Liver (tissue), 3 donors: ENCODE data around the gene DNASE2B.

Source experiments
- GABPA ChIP-seq, 2 donors: IDR thresholded peaks in 1 of 2; conservative IDR thresholded peaks in 1 of 2; 2 replicates each; pipeline ENCODE4 v1.6.1; 2016; ENCODE audit warnings: antibody characterized with exemption in 2 of 2, mild to moderate bottlenecking in 1 of 2, moderate library complexity in 1 of 2
- HNF4A ChIP-seq, 2 donors: conservative IDR thresholded peaks; 2 replicates each; pipeline ENCODE4 v1.6.1; 2016; ENCODE audit warnings: antibody characterized with exemption in 2 of 2, mild to moderate bottlenecking in 2 of 2
- JUND ChIP-seq, 2 donors: IDR thresholded peaks; 2 replicates each; pipeline ENCODE4 v1.6.1; 2016; ENCODE audit warnings: antibody characterized with exemption in 2 of 2
- NR2F2 ChIP-seq: IDR thresholded peaks from 2 replicates; pipeline ENCODE4 v1.6.1; 2016; ENCODE audit warnings: antibody characterized with exemption
- RAD21 ChIP-seq, 2 donors: IDR thresholded peaks; 2 replicates each; pipeline ENCODE4 v1.6.1; 2016; ENCODE audit warnings: antibody characterized with exemption in 2 of 2, mild to moderate bottlenecking in 2 of 2
- TAF1 ChIP-seq: conservative IDR thresholded peaks from 2 replicates; pipeline ENCODE4 v1.6.1; 2016; ENCODE audit warnings: antibody characterized with exemption, mild to moderate bottlenecking
- ZBTB33 ChIP-seq: IDR thresholded peaks from 2 replicates; pipeline ENCODE4 v1.6.1; 2016; ENCODE audit warnings: antibody characterized with exemption
- TF ChIP-seq, protein P1 (sequence below): fragments of 150-350 bp; IDR thresholded peaks from 2 replicates; pipeline ENCODE4 v1.5.1; 2017; ENCODE audit warnings: improper control_type of control experiment, low read depth, low read length; ENCODE audit not compliant: missing input control
- donor health status: healthy.
- donor health status: healthy.

- TF ChIP-seq, protein P1, sequence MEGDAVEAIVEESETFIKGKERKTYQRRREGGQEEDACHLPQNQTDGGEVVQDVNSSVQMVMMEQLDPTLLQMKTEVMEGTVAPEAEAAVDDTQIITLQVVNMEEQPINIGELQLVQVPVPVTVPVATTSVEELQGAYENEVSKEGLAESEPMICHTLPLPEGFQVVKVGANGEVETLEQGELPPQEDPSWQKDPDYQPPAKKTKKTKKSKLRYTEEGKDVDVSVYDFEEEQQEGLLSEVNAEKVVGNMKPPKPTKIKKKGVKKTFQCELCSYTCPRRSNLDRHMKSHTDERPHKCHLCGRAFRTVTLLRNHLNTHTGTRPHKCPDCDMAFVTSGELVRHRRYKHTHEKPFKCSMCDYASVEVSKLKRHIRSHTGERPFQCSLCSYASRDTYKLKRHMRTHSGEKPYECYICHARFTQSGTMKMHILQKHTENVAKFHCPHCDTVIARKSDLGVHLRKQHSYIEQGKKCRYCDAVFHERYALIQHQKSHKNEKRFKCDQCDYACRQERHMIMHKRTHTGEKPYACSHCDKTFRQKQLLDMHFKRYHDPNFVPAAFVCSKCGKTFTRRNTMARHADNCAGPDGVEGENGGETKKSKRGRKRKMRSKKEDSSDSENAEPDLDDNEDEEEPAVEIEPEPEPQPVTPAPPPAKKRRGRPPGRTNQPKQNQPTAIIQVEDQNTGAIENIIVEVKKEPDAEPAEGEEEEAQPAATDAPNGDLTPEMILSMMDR, result no peak
- TF ChIP-seq NR2F2 (no peak), ZBTB33 (no peak), TAF1 (no peak), RAD21 (IDR thresholded peaks at IDR 0.05) (no peak), GABPA (IDR thresholded peaks at IDR 0.05 in 1 of 2, conservative IDR thresholded peaks at IDR 0.05 in 1 of 2) (no peak), HNF4A (conservative IDR thresholded peaks at IDR 0.05) (no peak), JUND (IDR thresholded peaks at IDR 0.05) (no peak)
These were observed 38.8 kb downstream of the DNASE2B start for GRCh38 chr1:84436876-84437655.
